GM19397 (cell line): ENCODE data around the gene EHBP1.
A peak's percentile ranks its signal among the peaks of the same experiment; 100 is the strongest.

Experiments
- ATAC-seq: cut with Tn5 transposase; IDR thresholded peaks from one replicate; pipeline ENCODE4 v1.9.1; 2021; ENCODE audit warnings: mild to moderate bottlenecking, moderate library complexity; ENCODE audit not compliant: unreplicated experiment

The EHBP1 gene

DNA sequence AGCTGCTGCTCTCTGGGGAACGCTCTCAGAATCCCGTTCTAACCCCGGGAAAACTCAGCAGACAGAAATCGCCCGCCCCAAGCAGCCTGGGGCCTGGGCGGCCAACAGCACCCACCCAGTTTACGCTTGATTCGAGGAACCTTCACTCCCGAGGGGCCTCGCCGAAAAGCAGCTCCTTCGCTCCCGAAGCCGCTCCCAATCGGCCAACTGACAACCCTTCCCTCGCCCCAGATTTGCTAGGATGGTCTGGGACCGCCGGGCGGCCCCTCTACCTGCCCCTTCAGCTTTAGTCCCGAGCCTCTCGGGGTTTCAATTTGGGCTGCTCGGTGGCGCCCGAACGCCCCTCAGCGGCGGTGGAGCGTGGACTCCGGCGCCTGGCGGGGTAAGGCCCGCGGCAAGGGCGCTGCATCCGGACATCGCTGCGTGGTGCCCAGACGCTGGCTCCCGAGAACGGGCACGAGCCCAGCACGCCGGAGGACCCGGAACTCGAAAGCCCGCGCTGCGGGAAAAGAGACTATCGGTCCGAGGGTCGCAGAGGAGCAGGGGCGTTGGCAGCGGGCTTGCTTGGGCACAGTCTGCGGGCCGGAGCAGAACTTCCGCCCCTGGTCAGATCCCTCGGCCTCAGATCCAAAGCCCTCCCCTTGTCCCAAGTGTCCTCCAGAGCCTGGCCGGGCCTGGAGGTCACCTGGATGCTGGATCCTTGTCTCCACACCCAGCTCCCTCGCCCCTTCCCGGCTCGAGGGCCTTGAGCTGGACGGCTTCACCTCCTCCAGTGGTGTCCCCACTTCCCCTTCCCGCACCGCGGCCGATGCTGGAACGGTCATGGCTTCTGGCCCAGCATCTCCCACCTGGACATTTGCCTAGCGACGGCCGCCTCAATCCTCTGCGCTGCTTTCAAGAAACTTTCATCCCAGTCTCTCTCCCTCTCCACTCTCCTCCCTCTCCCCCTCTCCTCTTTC, 342.1 kb downstream of the EHBP1 start:
- ATAC-seq = no peak

DNA sequence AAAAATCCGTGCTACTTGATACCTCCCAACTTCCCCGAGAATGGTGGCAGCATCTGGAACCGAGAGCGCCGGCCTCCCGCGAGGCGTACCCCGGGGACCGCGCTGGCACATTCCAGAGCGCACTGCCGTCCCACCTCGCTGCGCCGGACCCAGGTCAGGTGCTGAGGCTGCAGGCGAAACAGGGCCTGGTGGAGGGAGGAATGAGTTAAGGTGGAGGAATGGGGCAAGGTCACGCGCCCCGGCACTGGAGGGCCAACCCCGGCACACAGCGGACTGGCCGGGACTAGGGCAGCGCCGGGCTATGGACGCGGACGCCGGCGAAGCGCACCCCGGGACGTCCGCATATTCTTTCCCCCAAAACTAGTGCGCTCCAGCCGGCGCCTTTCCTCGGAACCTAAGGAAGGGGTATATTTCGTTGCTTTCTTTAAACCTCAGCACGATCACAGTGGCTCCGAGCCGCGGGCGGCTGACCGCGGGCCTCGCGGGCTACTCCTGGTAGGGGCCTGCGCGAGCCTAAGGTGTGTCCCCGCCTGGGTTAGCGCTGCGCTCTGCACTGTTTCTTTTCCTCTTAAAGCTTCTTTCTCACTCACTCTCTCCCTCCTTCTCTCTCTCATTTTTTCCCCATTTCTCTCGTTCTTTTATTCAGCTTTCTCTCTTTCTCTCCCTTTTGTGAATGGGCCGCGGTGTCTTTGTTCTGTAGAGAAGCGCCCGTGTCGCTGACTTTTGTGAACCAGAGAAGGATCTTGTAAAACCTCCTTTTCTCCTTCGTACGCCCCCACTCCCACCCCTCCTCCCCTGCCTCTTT, 343.1 kb downstream of the EHBP1 start:
- no peak for ATAC-seq

DNA sequence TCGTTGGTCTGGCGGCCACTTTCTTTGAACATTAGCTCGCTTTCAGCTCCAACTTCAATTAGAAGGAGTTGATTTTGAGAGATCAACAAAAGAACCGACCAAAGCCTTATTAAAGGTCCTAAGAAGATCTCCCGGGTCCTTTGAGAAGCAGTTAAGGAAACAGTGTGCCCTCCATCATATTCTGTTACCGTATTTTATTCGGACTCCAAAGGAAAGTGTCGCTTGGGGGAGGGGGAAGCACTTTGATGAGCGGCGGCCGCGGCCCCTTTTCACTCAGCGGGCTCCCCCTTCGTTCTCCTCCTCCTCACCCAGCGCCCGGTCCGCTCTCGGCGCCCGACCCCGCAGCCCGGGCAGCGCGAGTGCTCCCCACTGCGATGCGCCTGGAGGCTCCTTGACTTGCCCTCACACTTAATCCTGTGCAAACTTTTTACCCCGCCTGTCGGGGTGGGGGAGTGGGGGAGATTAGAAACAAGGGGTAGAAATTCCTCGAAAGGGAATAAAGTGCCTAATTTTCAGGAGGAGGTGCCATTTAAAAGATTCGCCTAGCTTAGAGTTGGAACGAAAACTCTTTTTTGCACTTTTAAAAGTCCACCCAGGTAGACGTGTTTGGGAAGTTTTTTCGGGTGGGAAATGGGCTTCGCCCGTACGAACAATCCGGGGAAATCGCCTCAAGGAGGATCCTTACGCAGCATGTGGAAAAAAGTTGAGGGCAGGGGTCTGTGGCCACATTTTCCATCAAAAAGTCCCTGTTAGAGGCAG, 343.9 kb downstream of the EHBP1 start:
- no peak for ATAC-seq

DNA sequence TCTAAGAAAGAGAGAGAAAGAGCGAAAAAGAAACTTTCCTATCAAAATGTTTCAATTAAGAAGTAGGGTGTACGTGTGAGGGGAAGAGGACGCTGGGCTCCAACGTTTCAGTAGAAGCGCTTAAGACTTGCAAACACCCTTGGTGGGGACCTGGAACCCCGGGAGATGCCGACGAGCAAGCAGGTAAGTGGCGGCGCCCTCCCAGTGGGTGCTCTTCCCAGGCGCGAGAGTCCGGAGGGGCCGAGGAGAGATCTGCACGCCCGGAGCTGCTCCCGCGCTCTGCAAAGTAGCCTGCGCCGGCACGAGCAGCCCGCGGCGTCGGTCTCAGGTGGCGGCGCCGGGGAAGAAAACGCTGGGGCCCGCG, 344.4 kb downstream of the EHBP1 start:
- ATAC-seq = no peak

- ATAC-seq = peak; percentile 80
These were observed 345.0 kb downstream of the EHBP1 start, which contains the start of gene OTX1 for GRCh38 chr2:63050334-63051041. OTX1 (plus strand) TSS chr2:63050830; CDS start chr2:63052991, 2,161 bp downstream.

GRCh38 chr2:63051042-63051794, 345.7 kb downstream of the EHBP1 start:
- no peak for ATAC-seq

DNA sequence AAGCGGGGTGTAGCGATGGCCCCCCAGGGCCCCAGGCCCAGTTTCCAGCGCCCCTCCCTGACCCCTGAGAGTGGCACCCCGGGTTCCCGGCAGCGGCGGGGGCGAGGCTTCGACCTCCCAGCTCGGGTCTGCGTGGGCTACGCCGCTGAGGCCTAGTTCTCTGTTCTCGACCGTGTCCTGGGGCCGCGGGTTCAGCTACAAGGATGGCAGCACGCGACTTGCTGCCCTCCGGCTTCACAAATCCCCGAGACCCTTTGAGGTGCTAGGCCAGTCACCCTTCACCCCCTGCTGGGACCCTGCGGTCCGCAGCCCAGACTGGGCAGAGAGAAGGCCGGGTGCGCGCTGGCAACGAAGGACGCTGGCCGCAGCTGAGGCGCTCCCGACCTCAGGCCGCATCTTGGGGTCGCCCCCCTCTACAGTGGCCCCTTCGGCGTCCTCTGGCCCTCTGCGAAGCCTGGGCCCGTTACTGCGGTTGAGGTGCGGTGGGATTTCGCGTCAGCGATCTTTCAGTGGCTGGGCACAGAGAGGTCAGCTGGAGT, 346.4 kb downstream of the EHBP1 start:
- no peak for ATAC-seq

- no peak for ATAC-seq
These were observed 347.0 kb downstream of the EHBP1 start for GRCh38 chr2:63052411-63053080.

DNA sequence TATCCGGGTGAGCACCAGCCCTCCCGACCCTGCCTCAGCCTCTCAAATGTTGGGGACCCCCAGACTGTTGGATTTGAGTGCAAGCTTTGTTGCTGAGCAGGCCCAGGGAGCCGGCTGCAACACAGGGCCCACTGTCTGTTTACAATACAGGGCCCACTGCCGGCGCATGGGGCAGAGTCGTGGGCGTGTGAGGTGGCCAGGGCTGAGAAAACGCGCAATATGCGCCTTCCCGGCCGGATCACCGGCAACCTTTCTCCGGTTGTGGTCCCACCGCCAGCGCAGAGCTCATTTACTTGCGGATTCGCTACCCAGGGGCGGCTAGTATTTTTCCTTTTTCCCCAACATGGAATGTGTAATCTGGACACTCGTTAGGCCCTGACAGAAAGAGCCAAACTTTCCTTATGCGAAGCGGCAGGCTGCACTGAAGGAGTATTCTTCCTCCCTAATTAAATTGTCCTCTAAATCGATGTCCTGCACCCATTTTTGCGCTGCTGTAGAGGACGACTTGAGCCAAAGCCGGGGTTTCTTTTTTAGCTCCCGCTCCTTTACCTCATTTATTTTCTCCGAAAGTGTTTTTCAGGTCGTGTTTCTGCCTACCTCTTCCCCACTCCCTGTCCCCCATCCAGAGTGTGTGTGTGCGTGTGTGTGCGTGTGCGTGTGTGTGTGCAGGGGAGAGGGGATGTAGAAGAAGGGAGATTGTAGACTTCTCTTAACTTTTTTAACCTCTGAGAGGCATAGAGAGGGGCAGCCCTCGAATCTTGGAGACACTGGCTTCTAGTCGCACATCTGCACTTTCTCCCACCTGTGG, 347.8 kb downstream of the EHBP1 start:
- ATAC-seq = no peak

DNA sequence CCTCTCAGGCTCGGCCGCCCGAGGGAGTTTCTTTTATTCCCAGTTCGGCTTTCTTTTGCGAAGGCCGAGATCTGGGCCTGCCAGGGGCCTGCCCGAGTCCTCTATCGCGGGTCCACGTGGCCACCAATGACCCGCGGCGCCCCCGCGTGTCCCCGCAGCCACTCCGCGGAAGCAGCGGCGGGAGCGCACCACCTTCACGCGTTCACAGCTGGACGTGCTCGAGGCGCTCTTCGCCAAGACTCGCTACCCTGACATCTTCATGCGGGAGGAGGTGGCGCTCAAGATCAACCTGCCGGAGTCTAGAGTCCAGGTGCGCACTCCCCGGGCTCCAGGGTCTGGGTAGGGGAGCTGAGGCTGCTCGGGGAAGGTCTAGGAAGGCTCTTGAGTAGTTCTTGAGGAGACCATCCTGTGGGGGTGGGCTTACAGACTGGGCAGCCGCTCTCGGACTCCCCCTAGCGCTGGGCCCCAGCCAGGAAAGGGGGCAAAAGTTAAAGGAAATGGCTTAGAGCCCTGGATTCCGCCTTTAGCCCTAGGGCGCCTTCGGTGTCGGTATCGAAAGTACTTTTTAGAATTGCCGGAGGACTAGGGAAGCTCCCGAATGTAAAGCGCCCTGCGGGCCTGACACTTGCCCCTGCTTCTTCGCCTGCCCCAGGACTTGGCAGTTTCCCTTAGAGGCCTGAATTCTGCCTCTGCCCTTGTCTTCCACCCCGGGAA, 348.5 kb downstream of the EHBP1 start:
- ATAC-seq = no peak

- ATAC-seq = no peak
These were observed 349.3 kb downstream of the EHBP1 start for GRCh38 chr2:63054841-63055225.

DNA sequence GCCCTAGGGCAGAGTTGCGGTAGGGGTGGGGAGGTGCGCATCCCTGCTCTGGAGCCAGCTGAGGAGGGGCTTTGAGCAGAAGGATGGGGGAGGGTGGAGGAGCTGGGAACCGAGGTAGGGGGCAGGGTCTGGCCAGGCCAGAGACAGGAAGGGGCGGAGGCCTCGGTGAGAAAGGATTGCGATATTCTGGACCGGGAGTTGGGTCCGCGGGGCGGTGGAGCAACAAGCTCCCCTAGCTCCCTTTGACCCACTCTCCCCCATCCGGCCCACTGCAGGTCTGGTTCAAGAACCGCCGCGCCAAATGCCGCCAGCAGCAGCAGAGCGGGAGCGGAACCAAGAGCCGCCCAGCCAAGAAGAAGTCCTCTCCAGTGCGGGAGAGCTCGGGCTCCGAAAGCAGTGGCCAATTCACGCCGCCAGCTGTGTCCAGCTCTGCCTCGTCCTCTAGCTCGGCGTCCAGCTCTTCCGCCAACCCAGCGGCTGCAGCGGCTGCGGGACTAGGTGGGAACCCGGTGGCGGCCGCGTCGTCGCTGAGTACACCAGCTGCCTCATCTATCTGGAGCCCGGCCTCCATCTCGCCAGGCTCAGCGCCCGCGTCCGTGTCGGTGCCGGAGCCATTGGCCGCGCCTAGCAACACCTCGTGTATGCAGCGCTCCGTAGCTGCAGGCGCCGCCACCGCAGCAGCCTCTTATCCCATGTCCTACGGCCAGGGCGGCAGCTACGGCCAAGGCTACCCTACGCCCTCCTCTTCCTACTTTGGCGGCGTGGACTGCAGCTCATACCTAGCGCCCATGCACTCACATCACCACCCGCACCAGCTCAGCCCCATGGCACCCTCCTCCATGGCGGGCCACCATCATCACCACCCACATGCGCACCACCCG, 350.0 kb downstream of the EHBP1 start:
- ATAC-seq = no peak

GRCh38 chr2:63056107-63057050, 350.9 kb downstream of the EHBP1 start:
- peak; percentile 49 for ATAC-seq

DNA sequence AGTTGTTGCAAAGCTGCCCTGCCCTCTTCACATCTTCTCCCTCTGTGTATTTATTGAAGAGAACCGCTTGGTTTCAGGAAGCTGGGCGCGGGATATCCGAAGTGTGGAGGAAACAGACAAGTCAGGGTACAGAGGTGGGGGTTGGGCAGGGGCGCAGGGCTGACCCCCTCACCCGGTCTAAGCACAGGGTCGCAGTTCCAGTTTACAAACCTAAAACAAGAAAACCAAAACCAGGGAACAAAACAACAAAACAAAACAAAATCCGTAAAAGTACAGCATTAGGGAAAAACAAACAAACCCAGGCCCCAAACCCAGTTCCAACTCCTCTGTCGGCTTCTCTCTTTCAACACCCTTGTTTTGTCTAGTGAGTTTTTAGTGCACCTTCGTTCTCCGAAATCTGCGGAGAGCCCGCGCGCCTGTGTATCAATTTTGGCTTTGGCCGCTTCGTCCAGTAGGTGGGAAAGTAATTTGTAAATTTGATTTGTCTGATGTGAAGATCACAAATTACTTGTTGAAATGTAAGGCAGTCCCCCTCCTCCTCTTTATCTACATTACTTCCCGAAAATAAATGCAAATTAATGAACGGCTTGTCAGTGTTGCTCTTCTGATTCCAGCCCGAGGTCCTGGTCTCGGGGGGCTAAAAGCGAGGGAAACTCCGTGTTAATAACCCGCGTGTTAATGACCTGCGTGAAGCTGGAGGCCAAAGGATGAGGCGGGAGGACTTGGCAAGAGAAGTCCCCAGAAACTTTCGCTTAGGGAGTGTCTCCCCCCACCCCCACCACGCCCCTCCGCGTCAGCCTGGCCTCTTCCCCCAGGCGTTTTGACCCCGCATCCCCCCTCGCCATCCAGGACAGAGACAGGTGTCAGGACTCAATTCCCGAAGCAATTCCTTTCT, 352.0 kb downstream of the EHBP1 start:
- ATAC-seq = no peak
